Heart left ventricle (tissue), 16 donors: ENCODE results near the gene GABARAPL2. TPM values are rescaled to one million over a fixed set of nuclear protein-coding genes. Genes with fewer than 3 reads are reported as not detected.

Experiments
- ATAC-seq, 4 donors: fragments of 200-7000 bp; cut with Tn5 transposase; one replicate each; pipeline ENCODE4 v1.9.1; 2020 to 2022; ENCODE audit warnings: moderate library complexity in 4 of 4, mild to moderate bottlenecking in 3 of 4, moderate number of reproducible peaks in 1 of 4
- DNase-seq, 5 donors: peaks; one replicate each; pipeline ENCODE4 v3.0.0-alpha.2; 2020
- H3K27ac ChIP-seq, 12 donors: fragments of 200-600 bp; sonication (generic) in 4 of 12; one replicate each; pipeline versions ENCODE4 v1.5.0 to v1.8.0; 2016 to 2022; ENCODE audit warnings: mild to moderate bottlenecking in 2 of 12
- H3K27me3 ChIP-seq, 9 donors: fragments of 200-600 bp; sonication (generic) in 2 of 9; one replicate each; pipeline versions ENCODE4 v1.5.1 to v1.8.0; 2016 to 2022; ENCODE audit warnings: mild to moderate bottlenecking in 3 of 9
- H3K36me3 ChIP-seq, 9 donors: fragments of 200-600 bp; sonication (generic) in 2 of 9; one replicate each; pipeline versions ENCODE4 v1.5.0 to v1.8.0; 2018 to 2022; ENCODE audit warnings: mild to moderate bottlenecking in 2 of 9
- H3K4me1 ChIP-seq, 12 donors: fragments of 200-600 bp; sonication (generic) in 4 of 12; one replicate each; pipeline versions ENCODE4 v1.5.0 to v1.8.0; 2016 to 2022; ENCODE audit warnings: mild to moderate bottlenecking in 3 of 12
- H3K4me3 ChIP-seq, 12 donors: fragments of 200-600 bp; sonication (generic) in 4 of 12; one replicate each; pipeline versions ENCODE4 v1.5.0 to v1.8.0; 2017 to 2022; ENCODE audit warnings: mild to moderate bottlenecking in 9 of 12, moderate library complexity in 4 of 12
- H3K9me3 ChIP-seq, 12 donors: fragments of 200-600 bp; sonication (generic) in 4 of 12; one replicate each; pipeline versions ENCODE4 v1.5.0 to v1.8.0; 2016 to 2022; ENCODE audit warnings: mild to moderate bottlenecking in 1 of 12
- CTCF ChIP-seq, 12 donors: fragments of 200-600 bp; sonication (generic) in 4 of 12; IDR thresholded peaks; one replicate each; pipeline versions ENCODE4 v1.5.0 to v1.8.0; 2018 to 2022; ENCODE audit warnings: antibody characterized with exemption in 12 of 12, mild to moderate bottlenecking in 5 of 12
- POLR2A ChIP-seq, 2 donors: fragments of 450-650 bp; IDR thresholded peaks; one replicate each; pipeline ENCODE4 v1.6.1; 2017; ENCODE audit warnings: antibody characterized with exemption in 2 of 2, mild to moderate bottlenecking in 2 of 2, moderate library complexity in 2 of 2
- WGBS, 4 donors: extraction: QIAGEN DNeasy Blood & Tissue Kit in 2 of 4; methylation state at CpG; one replicate each; pipeline versions ENCODE4 v1.1.5 to v1.1.7; 2013 to 2018; 5-methylcytosine and 5-hydroxymethylcytosine counted together
- intact Hi-C, 10 donors: fragments of 100-400 bp; cut with DNase I; formaldehyde crosslinking; loops; one replicate each; pipeline versions ENCODE4 v1.11.1 to v1.14.2; 2022
- polyA plus RNA-seq, 2 donors: library from polyadenylated mRNA; stranded (reverse); fragments of 200-250 nt; gene quantifications; one replicate each; pipeline ENCODE4 v1.2.3, GENCODE V29; 2013
- total RNA-seq, 9 donors: library from RNA; depleted of rRNA in 2 of 9; stranded (reverse); fragments of >200 nt in 2 of 9; fragmentation: NEBNext Ultra II Directional in 3 of 9; extraction: Animal tissue kit (Norgen Biotek cat#: 25700) in 3 of 9; gene quantifications; one replicate each; pipeline versions ENCODE4 v1.1.0 to v1.2.4, GENCODE V29; 2016 to 2023
- donor health status: ischemic (EF 13 %, LVEDD 7.1; RV severe dilation, severe dysfunction).
- donor health status: healthy with polysubstance abuse.
- donor health status: DM: no; HTN: yes; CAD: no.
- donor health status: DM: no; HTN: no; CAD: no.
- donor health status: ischemic (EF 25% LVEDD 6.9; RV normal size, moderate dysfunction).
- donor health status: ischemic (EF 25% LVEDD 5.7; RV mildly dilated, moderate dysfunction).
- donor health status: healthy.
- donor health status: DM: yes; HTN: yes; CAD: no.
- donor health status: ischemic (EF 35%, LVEDD 5.7; RV mildly dilated, moderate dysfunction).
- donor health status: nonischemic (EF 11% LVEDD 7.7; RV severe dilation, severe dysfunction).
- donor health status: DM: yes; HTN: yes; CAD: no.
- donor health status: PGD.
- donor health status: ischemic (EF 29% LVEDD 5.4; RV normal size, mild dysfunction).
- donor health status: nonischemic (EF 23%, LVEDD 6.1; RV moderate dilation, normal function).

GABARAPL2 gene
- total and polyA plus RNA-seq, 11 donors, result 141 to 256 (median 210) TPM

- Histone ChIP-seq H3K9me3 (no peaks in the 10 kb centered on the region), H3K36me3 (no peaks in the 10 kb centered on the region), H3K27me3 (no peaks in the 10 kb centered on the region), H3K4me3 (peak overlapping the region; percentile 50 to 87 (median 76)), H3K4me1 (peaks cover 0 to 41% (median 17%) of the 10 kb centered on the region in 12 donors), H3K27ac (peak overlapping the region in 11 of 12 donors; percentile 65 to 89 (median 81))
- DNase-seq (peak; percentile 86 to 91 (median 88)), ATAC-seq (peak; percentile 80 to 89 (median 84))
- TF ChIP-seq POLR2A (IDR thresholded peaks at IDR 0.05), result no peak
- WGBS, 4 donors, result 1 to 2% (median 1%) methylated on average over 23 to 26 of the region's 26 CpGs
- intact Hi-C loops, result loop anchor here in 4 of 10 donors (2.0 to 10.0 kb wide), 4 partner anchors 38 to 80 kb away; partner anchors contain the start of gene ADAT1 (in 2 of the 4)
These were observed 10.9 kb upstream of the GABARAPL2 start for GRCh38 chr16:75555213-75555706.

GRCh38 chr16:75555707-75556430 lies 10.3 kb upstream of the GABARAPL2 start, which contains the start of gene TMEM231:
Gene TMEM231 (minus strand): TSS chr16:75556252. CDS start chr16:75556209, 43 bp downstream.
- peak within 1 kb of the TSS; percentile 50 to 87 (median 76) for H3K4me3 ChIP-seq
- intact Hi-C loops, result loop anchor here in 5 of 10 donors (1.0 to 10.0 kb wide), 6 partner anchors 10 to 91 kb away; partner anchors contain the start of genes ADAT1 (in 3 of the 5), GABARAPL2 (in 1 of the 5) and TMEM170A (in 1 of the 5)
- WGBS, 4 donors, result 0 to 1% (median 0%) methylated on average over 31 to 75 of the region's 75 CpGs
- peaks cover 0 to 39% (median 16%) of the 10 kb centered on the region in 12 donors for H3K4me1 ChIP-seq
- no peaks in the 10 kb centered on the region for H3K9me3 ChIP-seq
- peak; percentile 98 to 99 (median 99) for DNase-seq
- ATAC-seq, result peak; percentile 92 to 97 (median 96)
- no peaks in the 10 kb centered on the region for H3K36me3 ChIP-seq
- H3K27ac ChIP-seq, result peak within 1 kb of the TSS; percentile 64 to 89 (median 78)
- TF ChIP-seq CTCF (IDR thresholded peaks at IDR 0.05), result peak in 1 of 12 donors; percentile 9
- peak in 1 of 2 donors; percentile 48 for TF ChIP-seq POLR2A (IDR thresholded peaks at IDR 0.05)
- H3K27me3 ChIP-seq, result no peaks in the 10 kb centered on the region

GRCh38 chr16:75556431-75556950 lies 9.7 kb upstream of the GABARAPL2 start:
- intact Hi-C loops, result loop anchor here in 5 of 10 donors (1.0 to 10.0 kb wide), 6 partner anchors 10 to 92 kb away; partner anchors contain the start of genes ADAT1 (in 2 of the 5), GABARAPL2 (in 1 of the 5) and TMEM170A (in 1 of the 5)
- Histone ChIP-seq H3K9me3 (no peaks in the 10 kb centered on the region), H3K27me3 (no peaks in the 10 kb centered on the region), H3K4me3 (peak overlapping the region in 11 of 12 donors; percentile 54 to 87 (median 76)), H3K36me3 (no peaks in the 10 kb centered on the region), H3K27ac (peak overlapping the region; percentile 64 to 89 (median 78)), H3K4me1 (peaks cover 0 to 35% (median 15%) of the 10 kb centered on the region in 12 donors)
- TF ChIP-seq POLR2A (IDR thresholded peaks at IDR 0.05), result no peak
- no peak for TF ChIP-seq CTCF (IDR thresholded peaks at IDR 0.05)
- DNase-seq, result no peak
- WGBS, 4 donors, result 37 to 40% (median 39%) methylated on average over 16 of the region's 16 CpGs
- ATAC-seq, result no peak

GRCh38 chr16:75558846-75559401 lies 7.3 kb upstream of the GABARAPL2 start:
- Histone ChIP-seq H3K4me1 (peaks cover 0 to 22% (median 11%) of the 10 kb centered on the region in 12 donors), H3K27ac (no peak overlapping the region), H3K36me3 (no peaks in the 10 kb centered on the region), H3K27me3 (no peaks in the 10 kb centered on the region), H3K4me3 (no peak overlapping the region), H3K9me3 (no peaks in the 10 kb centered on the region)
- DNase-seq, result no peak
- intact Hi-C loops, result loop anchor here in 4 of 10 donors (5.0 to 10.0 kb wide), 3 partner anchors 42 to 84 kb away; partner anchors contain the start of gene ADAT1 (in 1 of the 4)
- WGBS, 4 donors, result 68 to 81% (median 77%) methylated on average over 2 of the region's 2 CpGs
- TF ChIP-seq CTCF (IDR thresholded peaks at IDR 0.05) (no peak), POLR2A (IDR thresholded peaks at IDR 0.05) (no peak)
- ATAC-seq, result no peak
